Lower lobe of right lung (tissue), 2 donors: ENCODE measurements around the gene MALT1. TPM values are rescaled to one million over a fixed set of nuclear protein-coding genes. Genes with fewer than 3 reads are reported as not detected.

Experiments used
- ATAC-seq, 2 donors: fragments of 200-7000 bp; cut with Tn5 transposase; one replicate each; pipeline ENCODE4 v1.9.1; 2020 to 2022; ENCODE audit warnings: mild to moderate bottlenecking in 2 of 2, moderate library complexity in 2 of 2
- DNase-seq: peaks from one replicate; pipeline ENCODE4 v3.0.0-alpha.2; 2020
- H3K27ac ChIP-seq: fragments of 200-600 bp; one replicate; pipeline ENCODE4 v1.8.0; 2022
- H3K27me3 ChIP-seq: fragments of 200-600 bp; one replicate; pipeline ENCODE4 v1.8.0; 2022; ENCODE audit warnings: low read depth
- H3K36me3 ChIP-seq: fragments of 200-600 bp; one replicate; pipeline ENCODE4 v1.8.0; 2022; ENCODE audit warnings: mild to moderate bottlenecking
- H3K4me1 ChIP-seq: fragments of 200-600 bp; one replicate; pipeline ENCODE4 v1.8.0; 2022
- H3K4me3 ChIP-seq: fragments of 200-600 bp; one replicate; pipeline ENCODE4 v1.8.0; 2022; ENCODE audit warnings: mild to moderate bottlenecking
- H3K9me3 ChIP-seq: fragments of 200-600 bp; one replicate; pipeline ENCODE4 v1.8.0; 2022
- intact Hi-C: fragments of 100-400 bp; cut with DNase I; formaldehyde crosslinking; loops from one replicate; pipeline ENCODE4 v1.11.0; 2022
- total RNA-seq: library from RNA; stranded (reverse); fragmentation: NEBNext Ultra II Directional; extraction: Animal tissue kit (Norgen Biotek cat#: 25700); gene quantifications from one replicate; pipeline ENCODE4 v1.2.1, GENCODE V29; 2021
- TF ChIP-seq, protein P1 (sequence below): fragments of 200-600 bp; IDR thresholded peaks from one replicate; pipeline ENCODE4 v1.8.0; 2022; ENCODE audit warnings: antibody characterized with exemption, mild to moderate bottlenecking
- donor health status: DM: no; HTN: yes; CAD: no; lungs with severe emphysema.

Gene MALT1
- total RNA-seq, 1 donor from 2014 or later: 23.1 TPM

DNA sequence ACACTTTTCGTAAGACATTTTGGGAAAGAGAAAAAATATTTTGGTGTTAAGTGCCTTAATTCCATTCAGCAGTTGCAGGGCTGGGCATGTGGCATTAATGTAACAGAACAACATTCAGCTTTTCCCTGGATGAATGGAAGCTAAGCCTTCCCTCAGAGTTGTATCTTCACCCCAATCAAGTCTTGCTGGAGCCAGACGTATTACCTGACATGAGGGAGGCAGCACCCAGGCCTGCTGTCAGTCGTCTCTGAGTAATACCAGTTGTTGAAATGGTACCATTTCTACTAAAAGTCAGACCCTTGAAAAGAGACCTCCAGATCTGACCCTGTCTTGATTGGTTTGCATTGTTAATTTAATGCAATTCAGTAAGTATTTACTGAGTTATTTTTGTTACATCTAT lies 57.5 kb downstream of the MALT1 start:
- no peak for ATAC-seq
- Histone ChIP-seq H3K4me1 (no peaks in the 10 kb centered on the region), H3K27me3 (no peaks in the 10 kb centered on the region), H3K9me3 (no peaks in the 10 kb centered on the region), H3K4me3 (no peak overlapping the region), H3K27ac (no peak overlapping the region), H3K36me3 (no peaks in the 10 kb centered on the region)
- TF ChIP-seq, protein P1, sequence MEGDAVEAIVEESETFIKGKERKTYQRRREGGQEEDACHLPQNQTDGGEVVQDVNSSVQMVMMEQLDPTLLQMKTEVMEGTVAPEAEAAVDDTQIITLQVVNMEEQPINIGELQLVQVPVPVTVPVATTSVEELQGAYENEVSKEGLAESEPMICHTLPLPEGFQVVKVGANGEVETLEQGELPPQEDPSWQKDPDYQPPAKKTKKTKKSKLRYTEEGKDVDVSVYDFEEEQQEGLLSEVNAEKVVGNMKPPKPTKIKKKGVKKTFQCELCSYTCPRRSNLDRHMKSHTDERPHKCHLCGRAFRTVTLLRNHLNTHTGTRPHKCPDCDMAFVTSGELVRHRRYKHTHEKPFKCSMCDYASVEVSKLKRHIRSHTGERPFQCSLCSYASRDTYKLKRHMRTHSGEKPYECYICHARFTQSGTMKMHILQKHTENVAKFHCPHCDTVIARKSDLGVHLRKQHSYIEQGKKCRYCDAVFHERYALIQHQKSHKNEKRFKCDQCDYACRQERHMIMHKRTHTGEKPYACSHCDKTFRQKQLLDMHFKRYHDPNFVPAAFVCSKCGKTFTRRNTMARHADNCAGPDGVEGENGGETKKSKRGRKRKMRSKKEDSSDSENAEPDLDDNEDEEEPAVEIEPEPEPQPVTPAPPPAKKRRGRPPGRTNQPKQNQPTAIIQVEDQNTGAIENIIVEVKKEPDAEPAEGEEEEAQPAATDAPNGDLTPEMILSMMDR: no peak
- intact Hi-C loops: no loop called here
- no peak for DNase-seq

DNA sequence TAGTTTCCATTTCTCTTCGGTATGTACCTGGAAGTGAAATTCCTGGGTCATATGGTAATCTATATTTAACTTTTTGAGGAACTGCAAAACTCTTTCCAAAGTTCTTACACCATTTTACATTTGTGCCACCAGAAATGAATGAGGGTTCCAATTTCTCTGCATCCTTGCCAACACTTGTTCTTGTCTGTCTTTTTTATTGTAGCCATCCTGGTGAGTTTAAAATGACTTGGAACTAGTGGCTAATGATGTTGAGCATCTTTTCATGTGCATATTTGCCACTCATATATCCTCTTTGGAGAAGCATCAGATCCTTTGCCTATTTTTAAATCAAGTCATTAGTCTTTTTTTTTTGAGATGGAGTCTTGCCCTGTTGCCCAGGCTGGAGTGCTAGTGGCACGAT lies 59.4 kb downstream of the MALT1 start:
- TF ChIP-seq, protein P1: no peak
- no peak for ATAC-seq
- no peak for DNase-seq
- intact Hi-C loops: no loop called here
- no peaks in the 10 kb centered on the region for H3K9me3 ChIP-seq
- peaks cover 16% of the 10 kb centered on the region for H3K36me3 ChIP-seq
- no peaks in the 10 kb centered on the region for H3K4me1 ChIP-seq
- no peaks in the 10 kb centered on the region for H3K27me3 ChIP-seq
- no peak overlapping the region for H3K27ac ChIP-seq
- no peak overlapping the region for H3K4me3 ChIP-seq

DNA sequence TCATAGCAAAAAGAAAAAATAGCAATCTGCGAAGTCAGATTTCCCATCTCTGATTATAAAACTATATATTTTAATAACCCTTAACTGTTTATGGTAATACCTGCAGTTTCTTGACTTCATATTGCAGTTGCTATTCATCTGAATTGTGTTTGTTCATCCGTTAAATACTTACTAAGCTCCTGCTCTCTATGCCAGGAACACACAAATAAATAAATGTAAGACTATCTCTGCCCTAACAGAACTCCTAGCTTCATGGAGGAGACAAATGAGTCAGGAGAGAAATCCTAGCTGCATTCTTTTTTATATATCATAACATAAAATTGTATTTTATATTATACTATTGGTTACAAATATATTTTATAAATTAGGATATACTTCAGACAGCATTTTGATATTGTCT lies 61.2 kb downstream of the MALT1 start:
- Histone ChIP-seq H3K4me3 (no peak overlapping the region), H3K27ac (no peak overlapping the region), H3K36me3 (peaks cover 33% of the 10 kb centered on the region), H3K27me3 (no peaks in the 10 kb centered on the region), H3K9me3 (no peaks in the 10 kb centered on the region), H3K4me1 (no peaks in the 10 kb centered on the region)
- intact Hi-C loops: no loop called here
- TF ChIP-seq, protein P1: no peak
- ATAC-seq (no peak), DNase-seq (no peak)

DNA sequence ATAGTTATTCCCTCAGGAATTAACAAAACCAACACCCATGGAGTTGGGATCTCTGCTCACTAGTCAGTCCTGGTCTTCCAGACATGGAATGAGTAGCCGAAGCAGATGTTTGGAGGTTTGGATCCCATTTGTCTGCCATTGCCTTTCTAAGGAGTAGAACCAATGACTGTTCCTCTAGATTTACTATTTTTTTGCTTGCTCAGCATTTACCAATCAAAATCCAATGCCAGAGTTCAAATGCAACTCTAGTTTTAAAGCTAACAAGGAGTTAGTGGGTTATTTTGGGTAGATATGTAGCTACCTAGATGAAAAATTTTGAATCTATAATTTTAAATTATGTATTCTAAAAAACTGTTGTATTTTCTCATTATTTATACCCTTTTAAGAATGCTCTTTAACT lies 62.6 kb downstream of the MALT1 start:
- intact Hi-C loops: no loop called here
- no peak overlapping the region for H3K4me3 ChIP-seq
- no peak overlapping the region for H3K27ac ChIP-seq
- DNase-seq (no peak), ATAC-seq (no peak)
- TF ChIP-seq, protein P1: no peak
- H3K36me3 ChIP-seq: peaks cover 44% of the 10 kb centered on the region
- H3K4me1 ChIP-seq: no peaks in the 10 kb centered on the region
- H3K9me3 ChIP-seq: no peaks in the 10 kb centered on the region
- H3K27me3 ChIP-seq: no peaks in the 10 kb centered on the region

DNA sequence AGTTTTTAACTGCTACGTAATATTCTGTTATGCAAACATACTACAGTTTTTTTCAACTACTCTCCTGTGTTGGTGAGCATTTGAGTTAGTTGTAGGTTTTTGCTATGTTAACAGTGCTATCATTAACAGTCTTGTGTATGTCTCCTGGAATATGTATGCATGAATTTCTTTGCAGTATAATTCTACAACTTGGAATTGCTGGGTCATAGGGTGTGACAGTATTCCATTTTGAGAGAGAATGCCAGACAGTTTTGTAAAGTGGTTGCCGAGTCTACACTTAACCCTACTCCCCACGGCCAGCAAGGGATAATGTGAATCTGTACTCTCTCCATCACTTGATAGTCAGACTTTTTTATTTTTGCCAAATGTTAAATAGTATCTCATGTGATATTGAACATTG lies 67.1 kb downstream of the MALT1 start:
- Histone ChIP-seq H3K27ac (no peak overlapping the region), H3K4me1 (no peaks in the 10 kb centered on the region), H3K4me3 (no peak overlapping the region), H3K9me3 (no peaks in the 10 kb centered on the region), H3K36me3 (peaks cover 49% of the 10 kb centered on the region), H3K27me3 (no peaks in the 10 kb centered on the region)
- intact Hi-C loops: no loop called here
- DNase-seq (no peak), ATAC-seq (no peak)
- TF ChIP-seq, protein P1: no peak

DNA sequence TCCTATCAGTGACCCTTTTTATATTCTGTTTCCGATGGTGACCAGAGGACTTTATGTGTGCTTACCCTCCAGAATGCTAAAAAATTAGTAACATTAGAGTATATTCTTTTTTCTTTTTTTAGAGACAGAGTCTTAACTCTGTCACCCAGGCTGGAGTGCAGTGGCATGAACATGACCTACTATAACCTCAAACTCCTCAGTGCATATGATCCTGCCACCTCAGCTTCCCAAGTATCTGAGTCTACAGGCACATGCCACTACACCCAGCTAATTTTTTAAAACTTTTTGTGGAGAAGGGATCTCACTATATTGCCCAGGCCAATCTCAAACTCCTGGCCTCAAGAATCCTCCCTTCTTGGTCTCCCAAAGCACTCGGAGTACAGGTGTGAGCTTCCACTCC lies 74.6 kb downstream of the MALT1 start:
- H3K27ac ChIP-seq: no peak overlapping the region
- intact Hi-C loops: no loop called here
- H3K36me3 ChIP-seq: peaks cover 65% of the 10 kb centered on the region
- H3K4me3 ChIP-seq: no peak overlapping the region
- TF ChIP-seq, protein P1: no peak
- no peaks in the 10 kb centered on the region for H3K27me3 ChIP-seq
- H3K4me1 ChIP-seq: no peaks in the 10 kb centered on the region
- ATAC-seq: no peak
- H3K9me3 ChIP-seq: peaks cover 12% of the 10 kb centered on the region
- no peak for DNase-seq
